ENCODE results near the gene CEP85. TPM values are rescaled to one million over a fixed set of nuclear protein-coding genes. Genes with fewer than 3 reads are reported as not detected.
A peak's percentile ranks its signal among the peaks of the same experiment; 100 is the strongest.

CEP85 gene
- total and polyA plus RNA-seq, 10 of the 15 experiments (the other 5 are each of a cell fraction or from before 2014, with no cell fraction given) = 8.4 to 26.8 (median 21.5) TPM

DNA sequence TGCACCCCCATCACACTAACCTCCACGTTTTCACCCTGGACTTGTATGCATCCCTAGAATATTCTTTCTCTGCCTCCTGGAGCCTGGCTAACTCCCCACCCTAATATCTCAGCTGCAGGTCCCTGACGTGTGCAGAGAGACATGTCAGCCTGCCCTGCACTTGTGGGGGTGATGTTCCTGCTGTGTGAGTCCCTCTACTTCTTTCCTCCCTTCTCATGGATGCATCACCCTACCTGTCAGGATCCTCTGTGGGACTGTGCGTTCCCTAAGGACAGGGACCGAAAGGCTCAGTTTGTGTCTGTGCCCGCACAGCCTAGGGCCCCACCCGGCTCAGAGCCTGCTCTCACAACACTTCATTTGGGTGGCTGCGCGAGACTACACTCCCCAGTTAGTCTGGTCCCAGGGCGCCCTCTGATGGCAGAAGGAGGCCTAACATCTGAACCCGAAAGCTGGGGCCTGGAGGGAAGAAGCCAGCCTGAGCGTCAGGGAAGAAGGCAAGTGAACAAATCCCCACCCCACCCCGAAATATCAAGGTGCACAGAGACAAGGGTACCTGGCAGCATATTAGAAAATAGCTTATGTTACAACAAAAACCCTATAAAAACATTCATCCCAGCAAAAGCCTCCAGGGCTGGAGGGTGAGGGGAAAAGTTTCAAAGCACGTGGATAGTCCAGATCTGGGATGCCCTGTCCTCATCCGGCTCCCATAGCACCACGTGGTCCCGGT lies 87.5 kb downstream of the CEP85 start (continued):
- TF ChIP-seq EED (IDR thresholded peaks at IDR 0.05; ENCODE audit: low read depth) (no peak), NR2C1 (IDR thresholded peaks at IDR 0.05) (no peak), CBX5 (IDR thresholded peaks at IDR 0.05; ENCODE audit: low read depth) (no peak), RFX5 (IDR thresholded peaks at IDR 0.05; ENCODE audit: low read depth, low read length) (no peak), FOXM1 (IDR thresholded peaks at IDR 0.05; ENCODE audit: low read depth, low read length) (0 out of 2 replicates have a peak, but pooled peaks have one; percentile 42), CHD4 (IDR thresholded peaks at IDR 0.05) (no peak), ATF7 (IDR thresholded peaks at IDR 0.05; ENCODE audit: low read depth) (peak; percentile 27; the same call in 1 of the 2 replicates), POLR2AphosphoS5 (IDR thresholded peaks at IDR 0.05; ENCODE audit: low read length) (no peak), EP300 (IDR thresholded peaks at IDR 0.05; ENCODE audit: borderline replicate concordance in 1 of 2, control insufficient read depth in 1 of 2, low read depth in 2 of 2, low read length in 2 of 2) (no peak), HDAC2 (IDR thresholded peaks at IDR 0.05) (no peak), CREB1 (IDR thresholded peaks at IDR 0.05; ENCODE audit: low read depth) (peak; percentile 26; the same call in 1 of the 2 replicates), PML (IDR thresholded peaks at IDR 0.05; ENCODE audit: low read length) (no peak), SMARCA5 (IDR thresholded peaks at IDR 0.05) (peak; percentile 86; the same call in 1 of the 2 replicates), CBFB (IDR thresholded peaks at IDR 0.05; ENCODE audit: low read depth) (no peak)
- TF ChIP-seq, protein P1, sequence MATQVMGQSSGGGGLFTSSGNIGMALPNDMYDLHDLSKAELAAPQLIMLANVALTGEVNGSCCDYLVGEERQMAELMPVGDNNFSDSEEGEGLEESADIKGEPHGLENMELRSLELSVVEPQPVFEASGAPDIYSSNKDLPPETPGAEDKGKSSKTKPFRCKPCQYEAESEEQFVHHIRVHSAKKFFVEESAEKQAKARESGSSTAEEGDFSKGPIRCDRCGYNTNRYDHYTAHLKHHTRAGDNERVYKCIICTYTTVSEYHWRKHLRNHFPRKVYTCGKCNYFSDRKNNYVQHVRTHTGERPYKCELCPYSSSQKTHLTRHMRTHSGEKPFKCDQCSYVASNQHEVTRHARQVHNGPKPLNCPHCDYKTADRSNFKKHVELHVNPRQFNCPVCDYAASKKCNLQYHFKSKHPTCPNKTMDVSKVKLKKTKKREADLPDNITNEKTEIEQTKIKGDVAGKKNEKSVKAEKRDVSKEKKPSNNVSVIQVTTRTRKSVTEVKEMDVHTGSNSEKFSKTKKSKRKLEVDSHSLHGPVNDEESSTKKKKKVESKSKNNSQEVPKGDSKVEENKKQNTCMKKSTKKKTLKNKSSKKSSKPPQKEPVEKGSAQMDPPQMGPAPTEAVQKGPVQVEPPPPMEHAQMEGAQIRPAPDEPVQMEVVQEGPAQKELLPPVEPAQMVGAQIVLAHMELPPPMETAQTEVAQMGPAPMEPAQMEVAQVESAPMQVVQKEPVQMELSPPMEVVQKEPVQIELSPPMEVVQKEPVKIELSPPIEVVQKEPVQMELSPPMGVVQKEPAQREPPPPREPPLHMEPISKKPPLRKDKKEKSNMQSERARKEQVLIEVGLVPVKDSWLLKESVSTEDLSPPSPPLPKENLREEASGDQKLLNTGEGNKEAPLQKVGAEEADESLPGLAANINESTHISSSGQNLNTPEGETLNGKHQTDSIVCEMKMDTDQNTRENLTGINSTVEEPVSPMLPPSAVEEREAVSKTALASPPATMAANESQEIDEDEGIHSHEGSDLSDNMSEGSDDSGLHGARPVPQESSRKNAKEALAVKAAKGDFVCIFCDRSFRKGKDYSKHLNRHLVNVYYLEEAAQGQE (IDR thresholded peaks at IDR 0.05; ENCODE audit: low read depth, low read length) = no peak
- TF ChIP-seq, protein P2, sequence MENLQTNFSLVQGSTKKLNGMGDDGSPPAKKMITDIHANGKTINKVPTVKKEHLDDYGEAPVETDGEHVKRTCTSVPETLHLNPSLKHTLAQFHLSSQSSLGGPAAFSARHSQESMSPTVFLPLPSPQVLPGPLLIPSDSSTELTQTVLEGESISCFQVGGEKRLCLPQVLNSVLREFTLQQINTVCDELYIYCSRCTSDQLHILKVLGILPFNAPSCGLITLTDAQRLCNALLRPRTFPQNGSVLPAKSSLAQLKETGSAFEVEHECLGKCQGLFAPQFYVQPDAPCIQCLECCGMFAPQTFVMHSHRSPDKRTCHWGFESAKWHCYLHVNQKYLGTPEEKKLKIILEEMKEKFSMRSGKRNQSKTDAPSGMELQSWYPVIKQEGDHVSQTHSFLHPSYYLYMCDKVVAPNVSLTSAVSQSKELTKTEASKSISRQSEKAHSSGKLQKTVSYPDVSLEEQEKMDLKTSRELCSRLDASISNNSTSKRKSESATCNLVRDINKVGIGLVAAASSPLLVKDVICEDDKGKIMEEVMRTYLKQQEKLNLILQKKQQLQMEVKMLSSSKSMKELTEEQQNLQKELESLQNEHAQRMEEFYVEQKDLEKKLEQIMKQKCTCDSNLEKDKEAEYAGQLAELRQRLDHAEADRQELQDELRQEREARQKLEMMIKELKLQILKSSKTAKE (IDR thresholded peaks at IDR 0.05; ENCODE audit: low read depth, poor library complexity, severe bottlenecking) = peak; percentile 55
- TF ChIP-seq, protein P3, sequence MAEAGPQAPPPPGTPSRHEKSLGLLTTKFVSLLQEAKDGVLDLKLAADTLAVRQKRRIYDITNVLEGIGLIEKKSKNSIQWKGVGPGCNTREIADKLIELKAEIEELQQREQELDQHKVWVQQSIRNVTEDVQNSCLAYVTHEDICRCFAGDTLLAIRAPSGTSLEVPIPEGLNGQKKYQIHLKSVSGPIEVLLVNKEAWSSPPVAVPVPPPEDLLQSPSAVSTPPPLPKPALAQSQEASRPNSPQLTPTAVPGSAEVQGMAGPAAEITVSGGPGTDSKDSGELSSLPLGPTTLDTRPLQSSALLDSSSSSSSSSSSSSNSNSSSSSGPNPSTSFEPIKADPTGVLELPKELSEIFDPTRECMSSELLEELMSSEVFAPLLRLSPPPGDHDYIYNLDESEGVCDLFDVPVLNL (IDR thresholded peaks at IDR 0.05; ENCODE audit: low read depth, low read length) = no peak
- TF ChIP-seq, protein P4, sequence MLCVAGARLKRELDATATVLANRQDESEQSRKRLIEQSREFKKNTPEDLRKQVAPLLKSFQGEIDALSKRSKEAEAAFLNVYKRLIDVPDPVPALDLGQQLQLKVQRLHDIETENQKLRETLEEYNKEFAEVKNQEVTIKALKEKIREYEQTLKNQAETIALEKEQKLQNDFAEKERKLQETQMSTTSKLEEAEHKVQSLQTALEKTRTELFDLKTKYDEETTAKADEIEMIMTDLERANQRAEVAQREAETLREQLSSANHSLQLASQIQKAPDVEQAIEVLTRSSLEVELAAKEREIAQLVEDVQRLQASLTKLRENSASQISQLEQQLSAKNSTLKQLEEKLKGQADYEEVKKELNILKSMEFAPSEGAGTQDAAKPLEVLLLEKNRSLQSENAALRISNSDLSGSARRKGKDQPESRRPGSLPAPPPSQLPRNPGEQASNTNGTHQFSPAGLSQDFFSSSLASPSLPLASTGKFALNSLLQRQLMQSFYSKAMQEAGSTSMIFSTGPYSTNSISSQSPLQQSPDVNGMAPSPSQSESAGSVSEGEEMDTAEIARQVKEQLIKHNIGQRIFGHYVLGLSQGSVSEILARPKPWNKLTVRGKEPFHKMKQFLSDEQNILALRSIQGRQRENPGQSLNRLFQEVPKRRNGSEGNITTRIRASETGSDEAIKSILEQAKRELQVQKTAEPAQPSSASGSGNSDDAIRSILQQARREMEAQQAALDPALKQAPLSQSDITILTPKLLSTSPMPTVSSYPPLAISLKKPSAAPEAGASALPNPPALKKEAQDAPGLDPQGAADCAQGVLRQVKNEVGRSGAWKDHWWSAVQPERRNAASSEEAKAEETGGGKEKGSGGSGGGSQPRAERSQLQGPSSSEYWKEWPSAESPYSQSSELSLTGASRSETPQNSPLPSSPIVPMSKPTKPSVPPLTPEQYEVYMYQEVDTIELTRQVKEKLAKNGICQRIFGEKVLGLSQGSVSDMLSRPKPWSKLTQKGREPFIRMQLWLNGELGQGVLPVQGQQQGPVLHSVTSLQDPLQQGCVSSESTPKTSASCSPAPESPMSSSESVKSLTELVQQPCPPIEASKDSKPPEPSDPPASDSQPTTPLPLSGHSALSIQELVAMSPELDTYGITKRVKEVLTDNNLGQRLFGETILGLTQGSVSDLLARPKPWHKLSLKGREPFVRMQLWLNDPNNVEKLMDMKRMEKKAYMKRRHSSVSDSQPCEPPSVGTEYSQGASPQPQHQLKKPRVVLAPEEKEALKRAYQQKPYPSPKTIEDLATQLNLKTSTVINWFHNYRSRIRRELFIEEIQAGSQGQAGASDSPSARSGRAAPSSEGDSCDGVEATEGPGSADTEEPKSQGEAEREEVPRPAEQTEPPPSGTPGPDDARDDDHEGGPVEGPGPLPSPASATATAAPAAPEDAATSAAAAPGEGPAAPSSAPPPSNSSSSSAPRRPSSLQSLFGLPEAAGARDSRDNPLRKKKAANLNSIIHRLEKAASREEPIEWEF (IDR thresholded peaks at IDR 0.05; ENCODE audit: insufficient replicate concordance, low read depth, low read length) = no peak
